NCI-H2227 treated with DMSO at 0.1 percent for 48 hours (cell line): ENCODE results near the gene MEGF9.

Experiments used
- DNase-seq: peaks from one replicate; lab custom pipeline; 2025; lab: John Stamatoyannopoulos, UW

The MEGF9 gene

DNA sequence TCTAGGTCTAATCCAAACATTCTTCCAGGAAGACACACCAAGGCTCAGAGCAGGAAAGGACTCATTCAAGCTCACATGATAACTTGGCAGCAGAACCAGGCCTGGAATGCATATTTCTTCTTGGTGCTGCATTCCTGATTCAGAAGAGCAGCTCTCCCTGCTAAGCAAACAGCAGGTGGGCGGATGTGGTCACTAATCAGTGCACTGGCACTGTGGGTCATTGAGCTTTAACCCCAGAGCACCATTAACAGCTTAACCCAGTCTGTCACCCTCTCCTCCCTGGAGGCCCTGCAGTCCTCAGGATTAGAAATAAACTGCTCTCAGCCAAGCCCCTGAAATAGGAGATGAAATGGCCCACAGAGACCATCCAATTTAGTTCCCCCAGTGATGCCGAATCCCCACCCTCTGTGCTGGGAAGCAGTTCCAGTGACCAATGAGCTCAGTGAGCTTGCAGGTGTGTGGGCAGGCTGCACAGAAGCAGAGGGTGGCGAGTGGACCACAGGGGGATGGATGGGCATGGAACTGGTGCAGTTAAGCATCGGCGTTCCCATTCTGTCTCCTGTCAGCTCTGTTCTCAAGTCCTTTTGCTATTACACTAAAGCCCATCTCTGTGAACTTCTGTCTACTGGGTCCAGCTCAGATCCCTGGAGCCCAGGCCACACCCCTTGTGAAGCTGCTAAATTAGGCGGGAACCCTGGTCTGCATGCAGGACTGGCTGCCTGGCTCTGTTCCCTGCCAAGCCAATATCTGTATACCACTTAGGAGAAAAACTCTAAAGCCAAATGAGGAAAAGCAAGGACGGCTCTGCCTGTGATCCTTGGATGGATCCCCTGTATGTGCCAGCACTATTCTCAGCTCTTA lies 16.6 kb upstream of the MEGF9 start:
- DNase-seq: no peak

- DNase-seq: no peak
These were observed 15.5 kb upstream of the MEGF9 start for GRCh38 chr9:120729791-120730241.

GRCh38 chr9:120726484-120726883 lies 12.2 kb upstream of the MEGF9 start:
- DNase-seq: no peak

GRCh38 chr9:120725907-120726306 lies 11.6 kb upstream of the MEGF9 start:
- no peak for DNase-seq

GRCh38 chr9:120724757-120725400 lies 10.6 kb upstream of the MEGF9 start:
- DNase-seq: no peak

GRCh38 chr9:120723565-120723964 lies 9.3 kb upstream of the MEGF9 start:
- DNase-seq: no peak

DNA sequence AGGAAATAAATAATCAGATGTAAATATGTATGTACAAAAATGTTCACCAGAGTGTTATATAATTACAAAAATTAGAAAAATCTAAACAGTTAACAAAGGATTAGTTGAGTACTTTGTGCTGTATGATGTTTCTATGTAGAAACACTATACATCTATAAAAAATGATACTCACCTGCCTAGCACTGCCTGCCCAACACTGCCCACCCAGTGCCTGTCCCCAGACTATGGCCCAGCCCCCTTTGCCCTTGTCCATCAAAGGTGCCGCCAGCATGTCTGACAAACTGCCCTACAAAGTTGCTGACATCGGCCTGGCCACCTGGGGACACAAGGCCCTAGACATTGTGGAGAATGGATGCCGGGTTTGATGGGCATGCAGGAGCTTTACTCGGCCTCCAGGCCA lies 6.1 kb upstream of the MEGF9 start:
- no peak for DNase-seq

DNA sequence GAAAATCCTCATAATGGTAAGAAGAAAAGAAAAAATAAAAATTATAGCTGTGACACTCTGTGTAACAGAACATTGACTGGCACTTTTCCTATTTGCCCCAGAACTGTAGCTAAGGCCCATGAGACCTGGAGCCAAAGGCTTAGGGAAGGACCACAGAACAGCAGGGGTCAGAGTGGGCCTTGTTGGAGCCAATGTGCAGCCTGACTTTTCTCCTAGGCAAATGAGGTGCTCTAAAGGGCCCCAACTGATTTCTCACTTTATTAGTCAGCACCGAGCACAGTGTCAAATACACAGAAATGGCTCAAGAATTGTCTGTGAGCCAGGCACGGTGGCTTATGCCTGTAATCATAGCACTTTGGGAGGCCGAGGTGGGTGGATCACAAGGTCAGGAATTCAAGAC lies 4.0 kb upstream of the MEGF9 start:
- DNase-seq: no peak

- no peak for DNase-seq
These were observed 2.9 kb upstream of the MEGF9 start for GRCh38 chr9:120717176-120717575.

- DNase-seq: no peak
These were observed 2.2 kb upstream of the MEGF9 start for GRCh38 chr9:120716483-120716882.

GRCh38 chr9:120715389-120715924 lies 1.2 kb upstream of the MEGF9 start:
- no peak for DNase-seq

DNA sequence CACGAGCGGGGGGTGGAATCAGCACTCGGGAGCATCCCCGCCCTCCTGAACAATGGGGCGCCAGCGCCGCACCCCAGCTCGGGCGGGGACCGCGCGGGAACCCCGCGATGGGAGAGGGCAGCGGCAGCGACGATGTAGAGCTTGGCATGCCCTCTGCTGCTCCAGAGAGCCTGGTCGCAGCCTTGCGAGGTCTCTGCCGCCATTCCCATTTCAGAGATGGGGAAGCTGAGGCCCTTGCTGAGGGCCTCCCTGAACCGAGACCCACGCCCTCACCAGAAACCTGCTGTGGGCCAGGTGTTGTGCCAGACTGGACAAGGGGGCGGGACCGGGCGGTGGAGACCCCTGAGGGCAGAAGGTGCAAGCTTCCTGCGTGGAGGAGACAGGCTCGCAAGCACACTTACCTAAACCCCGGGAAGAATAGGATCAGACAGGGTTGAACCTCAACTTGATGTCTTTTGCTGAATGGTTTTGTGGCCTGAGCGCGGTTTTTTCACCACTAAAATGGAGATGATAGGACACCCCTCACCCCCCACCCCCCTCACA lies 647 bp upstream of the MEGF9 start:
- no peak for DNase-seq

DNA sequence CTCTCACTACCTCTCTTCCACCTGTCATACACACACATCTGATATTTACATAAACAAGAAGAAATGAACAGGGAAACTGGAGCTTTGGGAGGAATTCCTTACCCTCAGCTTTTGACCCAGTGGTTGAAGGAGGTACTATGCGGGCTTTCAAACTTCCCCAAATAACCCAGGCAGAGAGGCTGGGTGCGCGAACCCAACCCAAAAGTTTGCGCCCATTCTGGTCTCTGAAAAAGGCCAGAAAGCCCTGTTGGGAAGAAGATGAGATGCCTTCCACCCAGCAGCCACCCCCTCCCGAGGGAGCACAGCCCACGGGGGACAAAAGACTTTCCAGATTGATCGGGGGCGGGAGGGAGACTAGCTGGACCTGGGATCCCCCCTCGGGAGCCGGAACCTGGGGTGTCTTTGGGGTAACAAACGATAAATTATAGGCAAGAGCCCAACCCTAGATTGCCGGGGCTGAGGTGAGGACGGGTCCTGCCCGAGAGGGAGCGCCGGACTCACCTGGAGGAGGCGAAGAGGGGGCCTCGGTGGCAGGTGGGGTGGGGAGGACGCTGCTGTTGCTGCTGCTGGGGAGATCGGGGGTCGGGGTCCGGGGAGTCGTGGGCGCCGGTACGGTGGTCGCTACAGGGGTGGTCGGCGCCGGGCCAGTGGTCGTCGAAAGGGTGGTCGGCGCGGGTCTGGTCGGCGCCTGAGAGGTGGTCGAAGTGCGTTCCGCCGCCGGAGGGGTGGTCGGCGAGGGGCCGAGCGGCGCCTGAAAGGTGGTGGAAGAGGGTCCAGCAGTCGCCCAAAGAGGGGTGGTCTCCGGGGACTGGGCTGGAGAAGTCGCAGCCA lies 798 bp downstream of the MEGF9 start:
- DNase-seq: no peak

DNA sequence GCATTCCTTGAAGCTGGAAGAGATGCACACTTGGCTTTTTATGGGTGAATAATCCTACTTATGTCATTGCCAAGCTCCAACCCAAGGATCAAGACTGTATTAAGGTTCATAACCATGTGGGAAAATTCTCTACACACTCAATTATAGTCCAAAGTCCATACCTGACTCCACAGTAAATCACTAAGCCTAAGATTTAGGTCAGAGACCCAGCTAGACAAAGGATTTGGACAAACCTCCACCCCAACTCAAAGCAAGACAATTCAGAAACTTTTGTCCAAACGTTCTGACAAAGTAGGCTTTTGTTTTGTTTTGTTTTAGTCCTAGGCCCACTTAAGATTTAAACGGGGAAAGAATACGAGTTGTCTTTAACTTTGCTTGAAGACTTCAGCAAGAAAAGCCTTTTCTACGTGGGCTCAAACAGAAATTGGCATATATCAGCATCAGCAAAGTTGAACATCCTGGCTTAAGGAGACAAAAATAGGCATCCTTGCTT lies 1.7 kb downstream of the MEGF9 start:
- DNase-seq: no peak

GRCh38 chr9:120711841-120712538 lies 2.3 kb downstream of the MEGF9 start:
- DNase-seq: no peak

DNA sequence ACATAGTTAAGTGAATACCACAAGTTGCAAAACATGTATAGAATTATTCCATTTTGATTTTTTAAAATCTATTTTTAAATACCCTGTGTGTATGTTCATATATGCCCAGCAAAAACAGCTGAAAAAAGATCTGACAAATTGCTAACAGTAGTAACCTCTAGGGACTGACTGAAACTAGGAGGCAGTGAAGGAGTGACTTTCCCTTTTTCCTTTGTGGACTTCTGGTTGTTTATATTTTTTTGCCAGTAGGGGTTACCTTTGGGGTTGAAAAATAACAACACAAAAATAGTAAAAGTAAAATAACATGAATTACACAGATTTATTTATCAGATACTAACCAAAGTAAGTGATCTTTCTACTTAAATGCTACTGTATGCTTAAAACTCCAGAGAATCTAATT lies 2.9 kb downstream of the MEGF9 start:
- no peak for DNase-seq

GRCh38 chr9:120710110-120710981 lies 3.9 kb downstream of the MEGF9 start:
- DNase-seq: peak; percentile 38

DNA sequence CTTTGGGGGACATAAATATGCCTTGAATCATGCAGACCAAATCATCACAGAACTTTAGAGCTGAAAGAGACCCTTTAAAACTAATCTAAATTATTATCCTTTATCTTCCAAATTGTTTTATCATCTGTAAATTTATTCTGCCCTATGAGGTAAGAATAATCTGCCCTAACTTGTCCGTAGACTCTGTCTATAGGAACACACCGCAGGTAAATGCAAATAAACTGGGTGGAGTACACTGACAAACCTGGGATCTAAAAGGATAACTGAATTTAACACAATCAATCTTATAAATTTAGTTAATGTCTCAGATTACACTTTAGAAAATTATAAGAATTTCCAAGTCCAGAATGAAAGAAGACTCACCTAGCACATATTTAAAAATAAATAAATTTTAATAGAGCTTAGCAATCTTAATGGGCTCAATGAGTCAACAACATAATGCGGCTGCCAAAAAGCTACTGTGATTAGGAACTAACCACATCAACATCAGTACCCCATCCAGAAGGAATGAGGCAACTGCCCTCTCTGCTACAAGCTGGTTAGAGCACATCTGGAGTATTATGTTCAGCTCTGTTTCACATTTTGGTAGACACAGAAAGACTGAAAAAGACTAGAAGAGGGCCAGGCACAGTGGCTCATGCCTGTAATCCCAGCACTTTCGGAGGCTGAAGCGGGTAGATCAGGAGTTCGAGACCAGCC lies 5.6 kb downstream of the MEGF9 start:
- no peak for DNase-seq

GRCh38 chr9:120707170-120707569 lies 7.1 kb downstream of the MEGF9 start:
- no peak for DNase-seq

GRCh38 chr9:120705174-120705573 lies 9.1 kb downstream of the MEGF9 start:
- DNase-seq: no peak
